Lung (tissue), 12 donors: ENCODE data around the gene ERBB4. TPM values are rescaled to one million over a fixed set of nuclear protein-coding genes. Genes with fewer than 3 reads are reported as not detected.

Source experiments
- ATAC-seq: fragments of 200-7000 bp; cut with Tn5 transposase; one replicate; pipeline ENCODE4 v1.9.1; 2020; ENCODE audit warnings: moderate number of reproducible peaks; ENCODE audit not compliant: insufficient read depth, low FRiP score
- DNase-seq, 3 donors: peaks; one replicate each; pipeline ENCODE4 v3.0.0-alpha.2; 2013 to 2017
- H3K27ac ChIP-seq, 2 donors: one replicate each; pipeline ENCODE4 v1.5.1; 2013; ENCODE audit warnings: mild to moderate bottlenecking in 2 of 2, moderate library complexity in 2 of 2, control low read depth in 1 of 2, inconsistent platforms in 1 of 2, low read depth in 1 of 2, low read length in 1 of 2
- H3K27me3 ChIP-seq, 3 donors: one replicate each; pipeline ENCODE4 v1.5.1; 2013; ENCODE audit warnings: low read length in 2 of 3; ENCODE audit not compliant: control insufficient read depth in 3 of 3, insufficient read depth in 3 of 3
- H3K36me3 ChIP-seq, 4 donors: one replicate each; pipeline ENCODE4 v1.5.1; 2013; ENCODE audit warnings: low read length in 4 of 4, mild to moderate bottlenecking in 1 of 4, moderate library complexity in 1 of 4; ENCODE audit not compliant: control insufficient read depth in 4 of 4, insufficient read depth in 4 of 4
- H3K4me1 ChIP-seq, 5 donors: one replicate each; pipeline ENCODE4 v1.5.1; 2013; ENCODE audit warnings: low read length in 5 of 5, mild to moderate bottlenecking in 2 of 5, moderate library complexity in 1 of 5; ENCODE audit not compliant: control insufficient read depth in 5 of 5, insufficient read depth in 5 of 5
- H3K4me3 ChIP-seq: one replicate; pipeline ENCODE4 v1.5.1; 2013; ENCODE audit warnings: mild to moderate bottlenecking, control low read depth, moderate library complexity
- H3K9ac ChIP-seq, 2 donors: one replicate each; pipeline ENCODE4 v1.5.1; 2013; ENCODE audit warnings: low read length in 2 of 2, control low read depth in 1 of 2; ENCODE audit not compliant: insufficient read depth in 1 of 2
- H3K9me3 ChIP-seq, 4 donors: one replicate each; pipeline ENCODE4 v1.5.1; 2013; ENCODE audit warnings: low read length in 3 of 4, mild to moderate bottlenecking in 1 of 4, moderate library complexity in 1 of 4; ENCODE audit not compliant: control insufficient read depth in 4 of 4, insufficient read depth in 3 of 4
- WGBS, 2 donors: extraction: QIAGEN DNeasy Blood & Tissue Kit; methylation state at CpG; one replicate each; pipeline ENCODE4 v1.1.7; 2013; 5-methylcytosine and 5-hydroxymethylcytosine counted together
- polyA plus RNA-seq, 2 donors: library from polyadenylated mRNA; stranded (reverse); fragments of 200-250 nt; gene quantifications; one replicate each; pipeline ENCODE4 v1.2.1, GENCODE V29; 2013
- total RNA-seq, 2 donors: library from RNA; depleted of rRNA in 1 of 2; stranded (reverse); fragments of >200 nt in 1 of 2; gene quantifications; one replicate each; pipeline ENCODE4 v1.2.1, GENCODE V29; 2014 to 2021
- TF ChIP-seq, protein P1 (sequence below): IDR thresholded peaks from 2 replicates; pipeline ENCODE4 v1.5.1; 2012; ENCODE audit warnings: mild to moderate bottlenecking; ENCODE audit errors: control extremely low read depth, extremely low read depth
- donor health status: control.
- donor health status: control.
- donor health status: Bipolar disorder and iron deficiency.
- donor health status: healthy.
- donor health status: DM: yes; HTN: yes; CAD: no.

ERBB4 gene
- total and polyA plus RNA-seq, 4 donors: 0.41 to 16.8 (median 5.3) TPM

DNA sequence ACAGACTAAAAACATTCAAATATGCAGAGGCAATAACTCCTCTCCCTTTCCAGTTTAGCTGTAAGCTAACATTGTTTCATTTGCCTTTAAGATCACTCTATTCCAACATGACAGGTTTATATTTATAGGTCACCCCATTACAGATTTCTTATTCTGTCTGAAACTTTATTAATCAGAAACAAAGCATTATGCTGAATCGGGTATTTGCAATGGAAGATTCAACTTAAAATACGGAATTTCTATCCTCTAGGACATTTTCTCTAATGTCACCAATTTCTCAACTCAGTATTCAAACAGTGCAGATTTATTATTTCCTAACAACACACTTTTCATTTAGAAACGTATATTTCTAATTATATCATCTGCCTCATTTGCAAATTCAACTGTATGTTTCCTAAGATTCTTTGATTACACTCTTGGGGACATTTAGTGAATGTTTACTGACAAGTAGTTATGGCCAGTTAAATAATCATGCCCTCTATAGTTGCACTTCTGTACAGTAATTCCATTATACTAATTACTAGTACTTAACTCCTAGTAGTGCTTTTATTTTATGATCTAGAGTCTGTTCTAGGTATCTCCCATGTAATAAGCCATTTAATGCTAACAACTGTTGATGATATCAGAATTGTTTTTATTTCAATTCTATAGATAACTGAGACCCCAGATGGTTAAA lies 358.1 kb downstream of the ERBB4 start:
- no peaks in the 10 kb centered on the region for H3K4me1 ChIP-seq
- 74 to 81% methylated on average over 3 of the region's 3 CpGs for WGBS, 2 donors
- TF ChIP-seq, protein P1, sequence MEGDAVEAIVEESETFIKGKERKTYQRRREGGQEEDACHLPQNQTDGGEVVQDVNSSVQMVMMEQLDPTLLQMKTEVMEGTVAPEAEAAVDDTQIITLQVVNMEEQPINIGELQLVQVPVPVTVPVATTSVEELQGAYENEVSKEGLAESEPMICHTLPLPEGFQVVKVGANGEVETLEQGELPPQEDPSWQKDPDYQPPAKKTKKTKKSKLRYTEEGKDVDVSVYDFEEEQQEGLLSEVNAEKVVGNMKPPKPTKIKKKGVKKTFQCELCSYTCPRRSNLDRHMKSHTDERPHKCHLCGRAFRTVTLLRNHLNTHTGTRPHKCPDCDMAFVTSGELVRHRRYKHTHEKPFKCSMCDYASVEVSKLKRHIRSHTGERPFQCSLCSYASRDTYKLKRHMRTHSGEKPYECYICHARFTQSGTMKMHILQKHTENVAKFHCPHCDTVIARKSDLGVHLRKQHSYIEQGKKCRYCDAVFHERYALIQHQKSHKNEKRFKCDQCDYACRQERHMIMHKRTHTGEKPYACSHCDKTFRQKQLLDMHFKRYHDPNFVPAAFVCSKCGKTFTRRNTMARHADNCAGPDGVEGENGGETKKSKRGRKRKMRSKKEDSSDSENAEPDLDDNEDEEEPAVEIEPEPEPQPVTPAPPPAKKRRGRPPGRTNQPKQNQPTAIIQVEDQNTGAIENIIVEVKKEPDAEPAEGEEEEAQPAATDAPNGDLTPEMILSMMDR: no peak
- DNase-seq (no peak), ATAC-seq (no peak)
- no peak overlapping the region for H3K4me3 ChIP-seq
- no peak overlapping the region for H3K27ac ChIP-seq
- H3K36me3 ChIP-seq: no peaks in the 10 kb centered on the region
- no peaks in the 10 kb centered on the region for H3K27me3 ChIP-seq
- H3K9me3 ChIP-seq: no peaks in the 10 kb centered on the region
- H3K9ac ChIP-seq: no peak overlapping the region

DNA sequence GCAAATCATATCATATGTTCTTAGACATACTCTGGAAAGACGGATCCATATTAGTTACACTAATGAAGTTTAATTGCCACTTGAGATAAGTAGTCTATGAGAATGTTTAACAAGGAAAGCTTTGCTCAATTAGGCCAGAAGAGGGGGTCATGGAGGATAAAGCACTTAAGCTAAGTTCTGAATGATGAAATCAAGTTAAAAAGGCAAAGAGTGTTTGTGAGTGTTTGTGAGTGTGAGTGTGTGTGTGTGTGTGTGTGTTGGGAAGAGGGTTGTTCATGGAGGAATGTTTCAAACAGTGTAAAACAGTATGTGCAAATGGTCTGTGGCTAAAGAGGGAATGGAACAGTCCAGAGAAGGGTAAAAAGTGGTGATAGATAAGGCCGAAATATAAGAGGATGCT lies 360.9 kb downstream of the ERBB4 start:
- Histone ChIP-seq H3K9me3 (no peaks in the 10 kb centered on the region), H3K4me3 (no peak overlapping the region), H3K9ac (no peak overlapping the region), H3K36me3 (no peaks in the 10 kb centered on the region), H3K27me3 (no peaks in the 10 kb centered on the region), H3K27ac (no peak overlapping the region), H3K4me1 (no peaks in the 10 kb centered on the region)
- DNase-seq (peak in 1 of 3 donors; percentile 10), ATAC-seq (no peak)
- 41 to 51% methylated on average over 2 of the region's 2 CpGs for WGBS, 2 donors
- TF ChIP-seq, protein P1: no peak

DNA sequence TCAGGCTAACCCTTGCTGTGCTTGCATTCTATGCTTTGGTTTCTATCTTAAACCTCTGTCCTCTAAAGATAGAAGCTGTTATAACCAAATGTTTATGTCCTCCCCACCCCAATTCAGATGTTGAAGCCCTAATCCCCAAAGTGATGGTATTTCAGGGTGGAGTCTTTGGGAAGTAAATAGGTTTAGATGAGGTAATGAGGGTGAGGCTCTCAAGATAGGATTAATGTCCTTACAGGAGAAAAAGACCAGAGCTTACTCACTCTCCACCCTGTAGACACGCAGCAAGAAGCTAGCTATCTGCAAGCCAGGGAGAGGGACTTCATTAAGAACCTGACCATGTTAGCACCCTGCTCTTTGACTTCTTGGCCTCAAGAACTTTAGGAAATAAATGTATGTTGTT lies 362.5 kb downstream of the ERBB4 start:
- 80 to 87% methylated on average over 1 of the region's 1 CpG for WGBS, 2 donors
- no peak overlapping the region for H3K27ac ChIP-seq
- H3K27me3 ChIP-seq: no peaks in the 10 kb centered on the region
- TF ChIP-seq, protein P1: no peak
- ATAC-seq (no peak), DNase-seq (no peak)
- no peaks in the 10 kb centered on the region for H3K9me3 ChIP-seq
- H3K4me3 ChIP-seq: no peak overlapping the region
- H3K36me3 ChIP-seq: no peaks in the 10 kb centered on the region
- no peak overlapping the region for H3K9ac ChIP-seq
- H3K4me1 ChIP-seq: no peaks in the 10 kb centered on the region
